ENCODE results near the gene EDRF1.

Gene EDRF1

GRCh38 chr10:125792342-125793300 is 73.1 kb downstream of the EDRF1 start:
- Histone ChIP-seq H3K4me3 (ENCODE audit: low read depth, low read length, poor library complexity, severe bottlenecking) (no peak overlapping the region), H3K79me2 (ENCODE audit: insufficient read depth, low read length) (no peaks in the 10 kb centered on the region), H3K4me1 (ENCODE audit: insufficient read depth, low read length, severe bottlenecking) (no peaks in the 10 kb centered on the region), H3K27ac (ENCODE audit: low read depth, low read length, poor library complexity, severe bottlenecking) (no peak overlapping the region), H3K4me2 (ENCODE audit: low read length) (no peak overlapping the region), H3K36me3 (ENCODE audit: insufficient read depth, low read length) (peaks cover 30% of the 10 kb centered on the region; the same call in 1 of the 2 replicates), H3K9me2 (ENCODE audit: low read depth, low read length) (no peaks in the 10 kb centered on the region), H2AFZ (ENCODE audit: low read length) (no peak overlapping the region), H3K9ac (ENCODE audit: low read length) (no peak overlapping the region), H3K9me3 (ENCODE audit: low read length) (no peaks in the 10 kb centered on the region), H4K20me1 (ENCODE audit: insufficient read depth, low read length) (no peaks in the 10 kb centered on the region), H3F3A (ENCODE audit: insufficient read depth, low read length) (no peaks in the 10 kb centered on the region), H3K27me3 (ENCODE audit: insufficient read depth, low read length) (no peaks in the 10 kb centered on the region)
- no peak for TF ChIP-seq EZH2 (IDR thresholded peaks at IDR 0.05; ENCODE audit: borderline replicate concordance, low read length)
- no peak for TF ChIP-seq CTCF (IDR thresholded peaks at IDR 0.05; ENCODE audit: low read length)

- Histone ChIP-seq H3K27ac (ENCODE audit: low read depth, low read length, poor library complexity, severe bottlenecking) (no peak overlapping the region), H3K4me3 (ENCODE audit: low read depth, low read length, poor library complexity, severe bottlenecking) (no peak overlapping the region), H3K4me2 (ENCODE audit: low read length) (no peak overlapping the region), H3K36me3 (ENCODE audit: insufficient read depth, low read length) (peaks cover 23% of the 10 kb centered on the region; the same call in 1 of the 2 replicates), H3K4me1 (ENCODE audit: insufficient read depth, low read length, severe bottlenecking) (no peaks in the 10 kb centered on the region), H3K9me2 (ENCODE audit: low read depth, low read length) (no peaks in the 10 kb centered on the region), H3K79me2 (ENCODE audit: insufficient read depth, low read length) (no peaks in the 10 kb centered on the region), H3K9me3 (ENCODE audit: low read length) (no peaks in the 10 kb centered on the region), H3K27me3 (ENCODE audit: insufficient read depth, low read length) (no peaks in the 10 kb centered on the region), H3F3A (ENCODE audit: insufficient read depth, low read length) (no peaks in the 10 kb centered on the region), H4K20me1 (ENCODE audit: insufficient read depth, low read length) (no peaks in the 10 kb centered on the region), H2AFZ (ENCODE audit: low read length) (no peak overlapping the region), H3K9ac (ENCODE audit: low read length) (no peak overlapping the region)
- no peak for TF ChIP-seq EZH2 (IDR thresholded peaks at IDR 0.05; ENCODE audit: borderline replicate concordance, low read length)
- TF ChIP-seq CTCF (IDR thresholded peaks at IDR 0.05; ENCODE audit: low read length): no peak
Observed at GRCh38 chr10:125795128-125795527, 75.6 kb downstream of the EDRF1 start.

- Histone ChIP-seq H3K9me2 (ENCODE audit: low read depth, low read length) (no peaks in the 10 kb centered on the region), H3K9me3 (ENCODE audit: low read length) (no peaks in the 10 kb centered on the region), H3K4me3 (ENCODE audit: low read depth, low read length, poor library complexity, severe bottlenecking) (no peak overlapping the region), H3K4me1 (ENCODE audit: insufficient read depth, low read length, severe bottlenecking) (no peaks in the 10 kb centered on the region), H3K4me2 (ENCODE audit: low read length) (no peak overlapping the region), H3K27ac (ENCODE audit: low read depth, low read length, poor library complexity, severe bottlenecking) (no peak overlapping the region), H4K20me1 (ENCODE audit: insufficient read depth, low read length) (no peaks in the 10 kb centered on the region), H2AFZ (ENCODE audit: low read length) (no peak overlapping the region), H3K36me3 (ENCODE audit: insufficient read depth, low read length) (peaks cover 25% of the 10 kb centered on the region), H3K27me3 (ENCODE audit: insufficient read depth, low read length) (no peaks in the 10 kb centered on the region), H3F3A (ENCODE audit: insufficient read depth, low read length) (no peaks in the 10 kb centered on the region), H3K79me2 (ENCODE audit: insufficient read depth, low read length) (no peaks in the 10 kb centered on the region), H3K9ac (ENCODE audit: low read length) (no peak overlapping the region)
- no peak for TF ChIP-seq CTCF (IDR thresholded peaks at IDR 0.05; ENCODE audit: low read length)
- no peak for TF ChIP-seq EZH2 (IDR thresholded peaks at IDR 0.05; ENCODE audit: borderline replicate concordance, low read length)
Observed at GRCh38 chr10:125795637-125796190, 76.2 kb downstream of the EDRF1 start.

All from OCI-LY1 (cell line).